HUES48 (cell line): ENCODE measurements around the gene PAX5.

ENCODE experiments used
- H3K27ac ChIP-seq: one replicate; pipeline ENCODE4 v1.7.0; 2013; ENCODE audit warnings: low read depth, low read length, inconsistent platforms
- H3K27me3 ChIP-seq: 2 replicates; pipeline ENCODE4 v1.6.1; 2013; ENCODE audit warnings: mild to moderate bottlenecking, low read length; ENCODE audit not compliant: control insufficient read depth, insufficient read depth
- H3K36me3 ChIP-seq: 2 replicates; pipeline ENCODE4 v1.6.1; 2013; ENCODE audit warnings: low read length; ENCODE audit not compliant: control insufficient read depth, insufficient read depth
- H3K4me1 ChIP-seq: 2 replicates; pipeline ENCODE4 v1.6.1; 2013; ENCODE audit warnings: mild to moderate bottlenecking, low read length; ENCODE audit not compliant: control insufficient read depth, insufficient read depth
- H3K4me3 ChIP-seq: 2 replicates; pipeline ENCODE4 v1.5.1; 2013; ENCODE audit warnings: mild to moderate bottlenecking, low read depth, low read length
- H3K9ac ChIP-seq: 2 replicates; pipeline ENCODE4 v1.6.1; 2013; ENCODE audit warnings: mild to moderate bottlenecking, low read depth, low read length, moderate library complexity
- H3K9me3 ChIP-seq: 2 replicates; pipeline ENCODE4 v1.6.1; 2013; ENCODE audit warnings: low read length; ENCODE audit not compliant: control insufficient read depth, insufficient read depth

The PAX5 gene

DNA sequence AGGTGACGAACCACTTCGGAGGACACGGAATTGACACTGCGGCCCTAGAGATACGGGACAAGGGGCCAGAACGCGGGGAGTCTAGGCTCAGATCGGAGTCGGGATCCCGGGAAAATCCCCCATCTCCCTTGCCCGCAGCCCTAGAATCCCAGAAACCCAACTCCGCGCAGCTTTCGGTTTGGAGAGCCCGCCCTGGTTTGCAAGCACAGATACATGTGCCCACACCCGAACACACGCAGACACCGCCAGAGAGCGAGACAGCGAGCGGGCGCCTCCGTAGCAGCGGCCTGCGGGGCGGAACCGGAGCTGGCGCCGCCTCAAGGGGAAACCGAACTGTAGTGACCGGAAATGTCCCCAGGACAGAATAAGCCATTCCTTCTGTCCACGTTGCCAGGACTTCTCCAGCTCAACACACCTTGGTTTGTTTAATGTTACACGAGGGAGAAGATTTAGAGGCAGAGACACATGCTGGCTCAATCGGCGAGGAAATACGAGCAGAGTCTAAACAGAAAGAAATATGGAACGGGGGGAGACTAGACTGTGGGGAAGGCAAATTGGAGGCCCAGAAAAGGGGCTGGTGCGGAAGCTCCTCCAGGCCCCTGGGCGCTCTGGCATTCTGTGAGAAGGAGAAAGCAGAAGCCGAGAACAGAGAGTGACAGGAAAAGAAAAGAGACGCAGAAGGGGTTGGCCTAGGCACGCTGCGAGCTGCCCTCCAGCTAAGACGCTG, 2.9 kb upstream of the PAX5 start:
- Histone ChIP-seq H3K36me3 (no peaks in the 10 kb centered on the region), H3K27me3 (peaks cover 100% of the 10 kb centered on the region), H3K4me3 (peak overlapping the region; percentile 58), H3K9ac (no peak overlapping the region), H3K27ac (no peak overlapping the region), H3K4me1 (peaks cover 29% of the 10 kb centered on the region), H3K9me3 (no peaks in the 10 kb centered on the region)

GRCh38 chr9:37036371-37036775, 2.3 kb upstream of the PAX5 start:
- no peaks in the 10 kb centered on the region for H3K36me3 ChIP-seq
- H3K4me3 ChIP-seq: peak overlapping the region; percentile 58
- H3K4me1 ChIP-seq: peaks cover 29% of the 10 kb centered on the region
- H3K27me3 ChIP-seq: peaks cover 100% of the 10 kb centered on the region
- no peak overlapping the region for H3K27ac ChIP-seq
- no peak overlapping the region for H3K9ac ChIP-seq
- H3K9me3 ChIP-seq: no peaks in the 10 kb centered on the region

GRCh38 chr9:37035648-37036370, 1.7 kb upstream of the PAX5 start:
- no peak overlapping the region for H3K27ac ChIP-seq
- no peaks in the 10 kb centered on the region for H3K9me3 ChIP-seq
- peak overlapping the region; percentile 58 for H3K4me3 ChIP-seq
- no peaks in the 10 kb centered on the region for H3K36me3 ChIP-seq
- no peak overlapping the region for H3K9ac ChIP-seq
- peaks cover 29% of the 10 kb centered on the region for H3K4me1 ChIP-seq
- peaks cover 100% of the 10 kb centered on the region for H3K27me3 ChIP-seq

DNA sequence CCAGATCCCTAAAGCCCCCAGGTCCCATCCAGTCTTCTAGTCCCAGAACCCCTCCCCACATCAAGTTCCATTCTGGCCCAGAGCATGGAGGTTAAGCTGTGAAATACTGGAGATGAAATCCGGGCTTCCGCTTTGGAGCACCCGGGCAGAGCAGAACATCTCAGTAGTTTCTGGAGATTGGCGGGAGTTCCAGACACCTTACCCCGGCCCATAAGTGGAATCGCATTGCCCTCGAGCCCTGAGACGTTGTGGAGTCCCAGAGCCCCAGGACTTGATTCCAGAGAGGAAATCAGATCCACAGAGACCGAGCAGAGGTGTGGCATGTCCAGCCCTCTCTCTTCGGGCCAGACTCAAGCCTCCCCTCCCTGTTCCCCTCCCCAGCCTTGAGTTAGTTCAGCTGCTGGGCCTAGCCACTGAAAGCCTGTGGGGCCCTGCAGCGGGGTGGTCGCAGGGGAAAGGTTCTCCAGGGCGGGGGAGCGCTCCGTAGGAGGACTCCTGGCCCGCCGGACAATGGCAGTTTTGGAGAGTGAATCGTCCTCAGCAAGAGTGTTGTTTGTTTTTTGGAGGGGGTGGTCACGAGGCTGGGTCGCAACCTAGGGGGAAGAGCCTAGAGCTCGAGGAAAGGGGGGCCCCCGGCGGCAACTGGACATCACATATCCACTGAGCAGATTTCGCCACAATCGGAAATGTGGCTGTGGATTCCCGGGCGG, 1.0 kb upstream of the PAX5 start:
- Histone ChIP-seq H3K4me1 (peaks cover 27% of the 10 kb centered on the region), H3K36me3 (no peaks in the 10 kb centered on the region), H3K9ac (no peak overlapping the region), H3K9me3 (no peaks in the 10 kb centered on the region), H3K27me3 (peaks cover 100% of the 10 kb centered on the region), H3K27ac (peak overlapping the region; percentile 30), H3K4me3 (peak overlapping the region; percentile 58)

DNA sequence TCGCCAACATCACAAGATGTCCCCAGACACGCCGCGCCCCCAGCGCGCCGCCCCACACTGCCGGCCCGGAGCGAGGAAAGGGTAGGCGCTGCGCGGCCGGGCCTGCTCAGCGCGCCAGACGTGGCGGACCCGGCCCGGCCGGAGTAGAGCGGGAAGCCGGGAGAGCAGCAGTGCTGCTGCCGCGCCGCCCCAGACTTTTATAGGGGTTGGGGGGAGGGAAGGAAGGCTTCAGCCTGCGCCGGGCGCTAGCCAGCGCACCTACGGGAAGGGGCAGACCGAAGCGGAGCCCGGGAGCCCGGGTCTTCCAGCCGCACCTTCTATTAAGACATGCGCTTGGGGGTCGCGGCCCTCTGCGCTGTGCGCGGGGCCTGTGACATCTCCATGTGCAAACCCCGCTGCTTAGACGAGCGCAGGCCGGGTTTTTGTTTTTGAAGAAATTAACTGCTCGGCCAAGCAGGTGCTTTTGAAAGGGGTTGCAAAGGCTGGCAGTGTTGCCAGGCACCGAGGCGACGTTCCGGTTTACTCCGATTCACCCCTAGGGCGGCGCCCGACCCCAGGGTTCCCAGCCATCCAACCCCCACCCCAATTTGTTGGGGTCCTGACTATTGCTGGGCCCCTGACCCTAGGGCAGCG, 353 bp upstream of the PAX5 start:
- H3K27me3 ChIP-seq: peaks cover 100% of the 10 kb centered on the region
- no peaks in the 10 kb centered on the region for H3K9me3 ChIP-seq
- no peaks in the 10 kb centered on the region for H3K36me3 ChIP-seq
- no peak overlapping the region for H3K27ac ChIP-seq
- peak overlapping the region; percentile 58 for H3K4me3 ChIP-seq
- peaks cover 28% of the 10 kb centered on the region for H3K4me1 ChIP-seq
- no peak overlapping the region for H3K9ac ChIP-seq

DNA sequence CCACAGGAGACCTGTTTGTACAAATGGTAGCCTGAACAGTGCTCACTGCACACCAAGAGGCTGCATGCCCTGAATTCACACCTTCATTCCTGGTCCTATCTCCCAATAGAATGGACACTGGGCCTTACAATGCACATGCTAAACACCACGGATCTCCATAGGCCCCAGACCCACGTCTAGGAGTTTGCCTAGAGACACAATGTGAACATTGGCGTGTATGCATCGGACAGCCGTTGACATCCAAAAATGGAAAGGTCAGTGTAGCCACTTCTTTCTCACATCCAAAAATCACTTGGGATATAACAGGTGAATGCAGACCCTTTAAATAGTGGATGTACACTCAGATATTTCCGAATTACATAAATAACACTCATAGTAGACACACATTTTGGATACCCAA, 927 bp downstream of the PAX5 start:
- H3K9me3 ChIP-seq: no peaks in the 10 kb centered on the region
- H3K27me3 ChIP-seq: peaks cover 100% of the 10 kb centered on the region
- no peaks in the 10 kb centered on the region for H3K36me3 ChIP-seq
- peaks cover 36% of the 10 kb centered on the region for H3K4me1 ChIP-seq
- no peak overlapping the region for H3K27ac ChIP-seq
- no peak overlapping the region for H3K9ac ChIP-seq
- H3K4me3 ChIP-seq: no peak overlapping the region

GRCh38 chr9:37032713-37033112, 1.4 kb downstream of the PAX5 start:
- Histone ChIP-seq H3K36me3 (no peaks in the 10 kb centered on the region), H3K4me1 (peaks cover 40% of the 10 kb centered on the region), H3K27ac (no peak overlapping the region), H3K9me3 (no peaks in the 10 kb centered on the region), H3K4me3 (no peak overlapping the region), H3K27me3 (peaks cover 100% of the 10 kb centered on the region), H3K9ac (no peak overlapping the region)

GRCh38 chr9:37031902-37032301, 2.2 kb downstream of the PAX5 start:
- Histone ChIP-seq H3K27me3 (peaks cover 98% of the 10 kb centered on the region), H3K4me3 (no peak overlapping the region), H3K36me3 (no peaks in the 10 kb centered on the region), H3K4me1 (peaks cover 35% of the 10 kb centered on the region), H3K9ac (no peak overlapping the region), H3K9me3 (no peaks in the 10 kb centered on the region), H3K27ac (no peak overlapping the region)

DNA sequence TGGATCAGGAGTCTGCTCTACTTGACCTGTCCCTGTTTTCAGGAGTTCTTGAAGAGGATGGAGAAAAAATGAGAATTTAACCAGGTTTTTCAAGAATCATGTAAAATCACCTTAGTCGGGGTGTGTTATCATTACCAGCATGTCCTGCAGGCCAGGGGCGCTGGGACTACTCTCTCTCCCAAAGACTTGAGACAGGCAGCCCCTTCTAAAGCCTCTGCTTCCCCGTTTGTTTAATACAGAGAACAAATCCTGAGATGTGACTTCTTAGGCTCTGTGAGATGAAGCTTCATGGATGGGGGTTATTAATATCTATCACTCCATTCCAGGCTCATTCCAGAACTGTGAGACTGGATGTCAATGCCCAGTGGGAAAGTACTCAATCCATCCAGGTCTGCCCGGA, 3.0 kb downstream of the PAX5 start:
- H3K27ac ChIP-seq: no peak overlapping the region

GRCh38 chr9:37030611-37030939, 3.5 kb downstream of the PAX5 start:
- peaks cover 98% of the 10 kb centered on the region for H3K27me3 ChIP-seq
- no peak overlapping the region for H3K27ac ChIP-seq
- H3K4me1 ChIP-seq: peaks cover 33% of the 10 kb centered on the region
- H3K36me3 ChIP-seq: no peaks in the 10 kb centered on the region
- H3K9ac ChIP-seq: no peak overlapping the region
- H3K4me3 ChIP-seq: peak overlapping the region; percentile 59; the same call in 1 of the 2 replicates
- no peaks in the 10 kb centered on the region for H3K9me3 ChIP-seq

More for the DNA sequence above, 3.0 kb downstream of the PAX5 start:
- H3K9me3 ChIP-seq: no peaks in the 10 kb centered on the region
- H3K9ac ChIP-seq: no peak overlapping the region
- peaks cover 98% of the 10 kb centered on the region for H3K27me3 ChIP-seq
- peaks cover 33% of the 10 kb centered on the region for H3K4me1 ChIP-seq
- no peaks in the 10 kb centered on the region for H3K36me3 ChIP-seq
- H3K4me3 ChIP-seq: no peak overlapping the region
